Sciatic nerve (tissue), 2 donors: ENCODE measurements around the gene PRKAG2. TPM values are rescaled to one million over a fixed set of nuclear protein-coding genes. Genes with fewer than 3 reads are reported as not detected.

Source experiments
- ATAC-seq: fragments of 200-7000 bp; cut with Tn5 transposase; one replicate; pipeline ENCODE4 v1.9.1; 2020; ENCODE audit warnings: mild to moderate bottlenecking, moderate library complexity
- DNase-seq: peaks from one replicate; pipeline ENCODE4 v3.0.0-alpha.2; 2020; ENCODE audit warnings: low spot score
- intact Hi-C: fragments of 100-400 bp; cut with DNase I; formaldehyde crosslinking; loops from one replicate; pipeline ENCODE4 v1.14.2; 2022
- total RNA-seq: library from RNA; stranded (reverse); fragmentation: NEBNext Ultra II Directional; extraction: Animal tissue kit (Norgen Biotek cat#: 25700); gene quantifications from one replicate; pipeline ENCODE4 v1.2.1, GENCODE V29; 2021
- donor health status: DM: no; HTN: no; CAD: no.
- donor health status: DM: no; HTN: no; CAD: no.

PRKAG2 gene
- total RNA-seq, 1 donor from 2014 or later, result 31.5 TPM

DNA sequence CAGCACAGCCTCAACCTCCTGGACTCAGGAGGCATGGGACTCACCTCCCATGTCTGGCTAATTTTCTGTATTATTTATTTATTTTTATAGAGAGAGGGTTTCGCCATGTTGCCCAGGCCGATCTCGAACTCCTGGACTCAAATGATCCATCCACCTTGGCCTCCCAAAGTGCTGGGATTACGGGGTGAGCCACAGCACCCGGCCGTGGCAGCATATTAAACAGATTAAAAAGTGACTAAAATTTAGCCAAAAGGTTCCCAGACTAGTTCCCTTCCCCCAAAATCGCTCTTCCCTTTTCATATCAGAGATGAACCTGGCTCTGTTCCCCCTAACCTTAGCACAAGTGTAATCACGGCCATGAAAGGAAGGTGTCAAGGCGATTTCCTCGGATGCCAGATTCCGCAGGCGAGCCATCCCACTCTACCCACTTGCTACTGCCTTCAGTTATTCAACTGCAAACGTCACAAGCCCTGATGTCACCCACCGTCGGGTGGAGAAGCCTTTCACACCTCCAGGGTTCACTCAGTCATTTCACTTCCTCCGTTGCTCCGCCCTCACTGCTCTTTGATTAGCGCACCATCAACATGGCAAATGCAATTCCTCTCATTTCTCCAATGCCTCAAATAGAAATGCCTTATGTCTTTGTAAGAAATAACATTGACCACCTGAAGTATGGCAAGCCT is 252.5 kb downstream of the PRKAG2 start:
- ATAC-seq (no peak), DNase-seq (no peak)
- intact Hi-C loops, result loop anchor here (10.0 kb wide), 1 partner anchor 130 kb away; no protein-coding TSS in a partner anchor

GRCh38 chr7:151623766-151624165 is 253.1 kb downstream of the PRKAG2 start:
- DNase-seq (no peak), ATAC-seq (no peak)
- intact Hi-C loops, result loop anchor here (10.0 kb wide), 1 partner anchor 131 kb away; no protein-coding TSS in a partner anchor

DNA sequence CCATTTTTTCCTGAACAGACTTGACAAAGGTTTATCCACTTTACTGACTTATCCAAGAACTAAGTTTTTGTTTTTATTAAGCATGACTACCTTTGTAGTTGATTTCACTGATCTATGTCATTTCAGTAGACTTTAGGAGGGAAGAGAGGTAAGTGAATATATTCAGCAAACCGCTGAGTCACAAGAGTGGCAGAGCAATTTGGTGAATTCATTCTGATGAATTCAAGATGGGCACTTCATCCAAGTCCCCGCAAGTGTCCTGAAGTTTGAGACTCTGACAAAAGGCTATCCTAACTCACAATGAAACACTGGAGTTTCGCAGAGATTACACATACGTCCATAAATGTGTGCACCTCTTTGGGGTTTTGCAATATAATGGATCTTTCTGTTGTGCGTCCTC is 255.0 kb downstream of the PRKAG2 start:
- intact Hi-C loops, result loop anchor here (10.0 kb wide), 1 partner anchor 133 kb away; no protein-coding TSS in a partner anchor
- ATAC-seq, result no peak
- DNase-seq, result no peak

DNA sequence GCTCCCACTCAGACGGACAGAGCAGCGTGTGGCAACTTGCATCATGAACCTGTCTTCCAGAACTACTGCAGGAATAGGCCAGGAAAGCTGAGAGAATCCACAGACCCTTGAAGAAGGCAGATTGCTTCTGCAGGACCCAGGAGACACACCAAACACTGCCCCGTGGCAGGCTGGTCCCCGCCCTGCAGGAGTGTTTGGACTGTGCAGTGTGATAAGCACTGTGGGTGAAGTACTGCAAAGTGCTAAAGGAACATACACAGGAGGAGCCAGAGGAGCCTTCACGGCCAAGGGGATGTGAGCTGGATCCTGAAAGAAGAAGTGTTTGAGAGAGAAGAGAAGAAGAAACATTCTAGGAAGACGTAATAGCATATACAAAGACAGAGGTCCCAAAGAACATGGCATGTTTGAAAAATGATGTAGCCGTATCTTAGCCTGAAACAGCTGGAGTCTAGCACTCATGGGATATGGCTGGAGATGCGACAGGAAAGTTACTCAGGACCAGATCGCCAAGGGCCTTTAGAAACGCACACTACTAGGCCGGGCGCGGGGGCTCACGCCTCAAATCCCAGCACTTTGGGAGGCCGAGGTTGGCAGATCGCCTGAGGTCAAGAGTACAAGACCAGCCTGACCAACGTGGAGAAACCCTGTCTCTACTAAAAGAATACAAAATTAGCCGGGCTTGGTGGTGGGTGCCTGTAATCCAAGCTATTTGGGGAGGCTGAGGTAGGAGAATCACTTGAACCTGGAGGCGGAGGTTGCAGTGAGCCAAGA is 260.3 kb downstream of the PRKAG2 start:
- DNase-seq, result no peak
- intact Hi-C loops, result no loop called here
- no peak for ATAC-seq

GRCh38 chr7:151615784-151616183 is 261.1 kb downstream of the PRKAG2 start:
- DNase-seq, result no peak
- ATAC-seq, result no peak
- intact Hi-C loops, result no loop called here

GRCh38 chr7:151615058-151615457 is 261.9 kb downstream of the PRKAG2 start:
- ATAC-seq, result no peak
- intact Hi-C loops, result no loop called here
- DNase-seq, result no peak

GRCh38 chr7:151614019-151614418 is 262.9 kb downstream of the PRKAG2 start:
- intact Hi-C loops, result no loop called here
- no peak for ATAC-seq
- no peak for DNase-seq

DNA sequence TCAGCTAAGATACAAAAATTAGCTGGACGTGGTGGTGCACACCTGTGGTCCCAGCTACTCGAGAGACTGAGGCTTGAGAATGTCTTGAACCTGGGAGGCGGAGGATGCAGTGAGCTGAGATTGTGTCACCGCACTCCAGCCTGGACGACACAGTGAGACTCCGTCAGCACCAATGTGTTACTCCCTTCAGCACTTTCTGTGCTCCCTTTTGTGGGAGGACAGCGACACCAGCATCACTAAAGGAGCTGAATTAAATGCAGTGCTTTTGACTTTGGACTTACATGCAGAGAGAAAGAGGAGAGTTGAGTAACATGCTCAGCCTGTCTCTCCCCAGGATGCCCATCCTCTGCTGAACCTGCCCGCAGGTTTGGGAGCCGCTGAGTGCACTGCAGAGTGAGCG is 265.0 kb downstream of the PRKAG2 start:
- DNase-seq (no peak), ATAC-seq (no peak)
- intact Hi-C loops, result no loop called here

GRCh38 chr7:151611041-151611440 is 265.9 kb downstream of the PRKAG2 start:
- intact Hi-C loops, result no loop called here
- DNase-seq, result no peak
- ATAC-seq, result no peak

DNA sequence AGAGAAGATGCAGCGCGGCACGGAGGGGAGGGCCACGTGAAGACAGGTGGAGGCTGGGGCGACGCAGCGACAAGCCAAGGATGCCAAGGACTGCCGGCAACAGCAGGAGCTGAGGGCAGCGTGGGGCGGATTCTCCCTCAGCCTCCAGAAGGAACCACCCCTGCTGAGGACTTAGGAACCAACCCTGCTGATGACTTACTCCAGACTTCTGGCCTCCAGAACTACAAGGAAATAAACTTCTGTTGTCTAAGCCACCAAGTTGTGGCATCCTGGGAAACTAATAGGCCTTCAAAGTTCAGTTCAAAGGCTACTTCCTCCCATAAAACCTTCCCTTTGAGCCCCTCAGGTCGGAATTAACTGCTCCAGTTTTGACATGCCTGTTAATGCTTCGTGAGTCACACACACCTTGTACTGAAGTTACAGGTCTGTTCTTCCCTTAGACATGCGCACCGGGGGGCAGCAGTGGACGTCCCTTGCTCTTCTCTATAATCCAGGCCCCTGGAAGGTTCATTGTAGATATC is 268.8 kb downstream of the PRKAG2 start:
- intact Hi-C loops, result no loop called here
- no peak for ATAC-seq
- no peak for DNase-seq

- intact Hi-C loops, result no loop called here
- ATAC-seq (no peak), DNase-seq (no peak)
These were observed 269.4 kb downstream of the PRKAG2 start for GRCh38 chr7:151607464-151607867.

DNA sequence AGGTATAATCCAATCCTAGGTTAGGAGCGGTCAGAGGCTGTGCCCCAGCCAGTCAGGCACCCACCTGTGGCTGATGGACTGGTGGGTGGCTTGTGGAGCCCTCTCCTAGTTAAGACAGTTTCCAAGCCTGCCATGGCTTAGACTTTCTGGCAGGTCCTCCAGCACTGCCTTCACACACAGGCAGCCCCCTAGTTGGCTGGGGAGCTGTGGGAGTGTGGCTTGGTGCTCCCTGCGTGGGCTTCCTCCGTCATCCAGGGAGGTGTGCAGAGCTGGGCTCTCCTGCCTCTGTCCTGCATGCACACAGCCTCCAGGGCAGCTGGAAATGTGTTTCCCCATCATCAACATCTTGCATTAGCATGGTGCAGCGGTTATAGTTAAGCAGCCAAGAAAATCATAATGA is 273.0 kb downstream of the PRKAG2 start:
- intact Hi-C loops, result no loop called here
- DNase-seq, result no peak

GRCh38 chr7:151601521-151602305 is 275.2 kb downstream of the PRKAG2 start:
- ATAC-seq (no peak), DNase-seq (no peak)
- intact Hi-C loops, result no loop called here

More for the DNA sequence above, 273.0 kb downstream of the PRKAG2 start:
- ATAC-seq, result no peak

GRCh38 chr7:151600331-151600730 is 276.6 kb downstream of the PRKAG2 start:
- no peak for ATAC-seq
- DNase-seq, result no peak
- intact Hi-C loops, result no loop called here

- intact Hi-C loops, result no loop called here
- ATAC-seq (peak; percentile 94), DNase-seq (no peak)
These were observed 277.3 kb downstream of the PRKAG2 start for GRCh38 chr7:151599401-151600227.

DNA sequence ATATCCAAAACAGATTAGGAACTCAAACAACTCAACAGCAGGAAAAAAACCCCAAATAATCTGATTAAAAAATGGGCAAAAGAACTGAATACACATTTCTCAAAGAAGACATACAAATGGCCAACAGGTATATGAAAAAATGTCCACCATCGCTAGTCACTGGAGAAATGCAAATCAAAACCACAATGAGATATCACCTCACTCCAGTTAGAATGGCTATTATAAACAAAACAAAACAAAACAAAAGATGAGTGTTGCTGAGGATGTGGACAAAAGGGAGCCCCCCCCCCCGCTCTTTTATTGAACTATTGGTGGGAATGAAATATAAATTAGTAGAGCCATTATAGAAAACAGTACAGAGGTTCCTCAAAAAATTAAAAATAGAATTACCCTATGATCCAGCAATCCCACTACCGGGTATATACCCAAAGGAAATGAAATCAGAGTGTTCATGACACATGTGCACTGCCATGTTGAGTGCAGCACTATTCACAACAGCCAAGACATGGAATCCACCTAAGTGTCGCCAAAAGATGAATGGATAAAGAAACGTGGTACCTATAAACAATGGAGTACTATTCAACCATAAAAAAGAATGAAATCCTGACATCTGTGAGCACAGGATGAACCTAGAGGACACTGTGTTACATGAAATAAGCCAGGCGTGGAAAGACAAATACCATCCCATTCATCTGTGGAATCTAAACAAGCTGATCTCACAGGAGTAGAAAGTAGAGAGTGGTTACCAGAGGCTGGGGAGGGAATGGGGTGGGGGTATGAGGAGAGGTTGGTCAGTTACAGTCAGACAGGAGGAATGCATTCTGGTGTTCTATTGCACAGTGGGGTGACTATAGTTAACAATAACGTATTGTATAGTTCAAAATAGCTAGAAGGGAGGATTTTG is 279.1 kb downstream of the PRKAG2 start:
- DNase-seq, result no peak
- ATAC-seq, result no peak
- intact Hi-C loops, result no loop called here

- ATAC-seq (no peak), DNase-seq (no peak)
- intact Hi-C loops, result no loop called here
These were observed 281.1 kb downstream of the PRKAG2 start for GRCh38 chr7:151595702-151596350.
